Fibroblast of lung (primary cell): ENCODE results near the gene TPST2.

Experiments
- CTCF ChIP-seq, 2 donors: IDR thresholded peaks in 1 of 2; conservative IDR thresholded peaks in 1 of 2; 1 replicate in 1 of 2; 2 replicates in 1 of 2; pipeline ENCODE4 v1.5.1; 2011 to 2012; ENCODE audit warnings: low read length in 2 of 2, control low read depth in 1 of 2, inconsistent platforms in 1 of 2, low read depth in 1 of 2, mild to moderate bottlenecking in 1 of 2
- EZH2 ChIP-seq: IDR thresholded peaks from 2 replicates; pipeline ENCODE4 v1.5.1; 2012; ENCODE audit warnings: low read length, control low read depth, mild to moderate bottlenecking; ENCODE audit errors: missing control alignments

- TF ChIP-seq CTCF (conservative IDR thresholded peaks at IDR 0.05 in 1 of 2, IDR thresholded peaks at IDR 0.05 in 1 of 2; ENCODE audit: low read depth in 1 of 2, low read length in 2 of 2) (no peak), EZH2 (no peak)
Observed at GRCh38 chr22:26618455-26618854, 28.5 kb upstream of the TPST2 start.
